Heart left ventricle (tissue), 13 donors: Measurements from ENCODE around the gene POMGNT2.

Experiments used
- POLR2A ChIP-seq, 2 donors: fragments of 450-650 bp; IDR thresholded peaks; one replicate each; pipeline ENCODE4 v1.6.1; 2017; ENCODE audit warnings: antibody characterized with exemption in 2 of 2, mild to moderate bottlenecking in 2 of 2, moderate library complexity in 2 of 2
- TF ChIP-seq, protein P1 (sequence below), 12 donors: fragments of 200-600 bp; sonication (generic) in 4 of 12; IDR thresholded peaks; one replicate each; pipeline versions ENCODE4 v1.5.0 to v1.8.0; 2018 to 2022; ENCODE audit warnings: antibody characterized with exemption in 12 of 12, mild to moderate bottlenecking in 5 of 12
- donor health status: ischemic (EF 13 %, LVEDD 7.1; RV severe dilation, severe dysfunction).
- donor health status: DM: no; HTN: yes; CAD: no.
- donor health status: DM: no; HTN: no; CAD: no.
- donor health status: ischemic (EF 25% LVEDD 6.9; RV normal size, moderate dysfunction).
- donor health status: ischemic (EF 25% LVEDD 5.7; RV mildly dilated, moderate dysfunction).
- donor health status: ischemic (EF 35%, LVEDD 5.7; RV mildly dilated, moderate dysfunction).
- donor health status: nonischemic (EF 11% LVEDD 7.7; RV severe dilation, severe dysfunction).
- donor health status: DM: yes; HTN: yes; CAD: no.
- donor health status: PGD.
- donor health status: ischemic (EF 29% LVEDD 5.4; RV normal size, mild dysfunction).
- donor health status: nonischemic (EF 23%, LVEDD 6.1; RV moderate dilation, normal function).

GRCh38 chr3:43086460-43087165, 19.3 kb downstream of the POMGNT2 start:
- TF ChIP-seq, protein P1, sequence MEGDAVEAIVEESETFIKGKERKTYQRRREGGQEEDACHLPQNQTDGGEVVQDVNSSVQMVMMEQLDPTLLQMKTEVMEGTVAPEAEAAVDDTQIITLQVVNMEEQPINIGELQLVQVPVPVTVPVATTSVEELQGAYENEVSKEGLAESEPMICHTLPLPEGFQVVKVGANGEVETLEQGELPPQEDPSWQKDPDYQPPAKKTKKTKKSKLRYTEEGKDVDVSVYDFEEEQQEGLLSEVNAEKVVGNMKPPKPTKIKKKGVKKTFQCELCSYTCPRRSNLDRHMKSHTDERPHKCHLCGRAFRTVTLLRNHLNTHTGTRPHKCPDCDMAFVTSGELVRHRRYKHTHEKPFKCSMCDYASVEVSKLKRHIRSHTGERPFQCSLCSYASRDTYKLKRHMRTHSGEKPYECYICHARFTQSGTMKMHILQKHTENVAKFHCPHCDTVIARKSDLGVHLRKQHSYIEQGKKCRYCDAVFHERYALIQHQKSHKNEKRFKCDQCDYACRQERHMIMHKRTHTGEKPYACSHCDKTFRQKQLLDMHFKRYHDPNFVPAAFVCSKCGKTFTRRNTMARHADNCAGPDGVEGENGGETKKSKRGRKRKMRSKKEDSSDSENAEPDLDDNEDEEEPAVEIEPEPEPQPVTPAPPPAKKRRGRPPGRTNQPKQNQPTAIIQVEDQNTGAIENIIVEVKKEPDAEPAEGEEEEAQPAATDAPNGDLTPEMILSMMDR (IDR thresholded peaks at IDR 0.05): no peak
- TF ChIP-seq POLR2A (IDR thresholded peaks at IDR 0.05): no peak
